ENCODE data around the gene PTPRE.

GRCh38 chr10:128103229-128103714 lies 196.4 kb downstream of the PTPRE start:
- no peak for TF ChIP-seq CTCF (IDR thresholded peaks at IDR 0.05; ENCODE audit: low read depth, low read length)
- no peak for TF ChIP-seq EZH2phosphoT487 (IDR thresholded peaks at IDR 0.05; ENCODE audit: low read depth)
